Testis (tissue), 3 donors: ENCODE results near the gene CHCHD6. TPM values are rescaled to one million over a fixed set of nuclear protein-coding genes. Genes with fewer than 3 reads are reported as not detected.

Source experiments
- DNase-seq: peaks from one replicate; pipeline ENCODE4 v3.0.0-alpha.2; 2019
- H3K27ac ChIP-seq, 2 donors: fragments of 200-600 bp; sonication (generic); one replicate each; pipeline ENCODE4 v1.5.1; 2019
- H3K27me3 ChIP-seq: fragments of 200-600 bp; sonication (generic); one replicate; pipeline ENCODE4 v1.5.1; 2019
- H3K36me3 ChIP-seq: fragments of 200-600 bp; sonication (generic); one replicate; pipeline ENCODE4 v1.5.1; 2017; ENCODE audit warnings: low read depth; ENCODE audit errors: missing control alignments
- H3K4me1 ChIP-seq: fragments of 200-600 bp; sonication (generic); one replicate; pipeline ENCODE4 v1.5.1; 2019
- H3K4me3 ChIP-seq, 2 donors: fragments of 200-600 bp; sonication (generic); one replicate each; pipeline ENCODE4 v1.5.1; 2017 to 2019
- H3K9me3 ChIP-seq: fragments of 200-600 bp; sonication (generic); one replicate; pipeline ENCODE4 v1.5.1; 2017
- CTCF ChIP-seq, 3 experiments: fragments of 450-650 bp in 2 of 3; fragments of 200-600 bp in 1 of 3; sonication (generic) in 1 of 3; IDR thresholded peaks; one replicate each; pipeline ENCODE4 v1.5.1; 2016 to 2019; ENCODE audit warnings: antibody characterized with exemption in 3 of 3, mild to moderate bottlenecking in 2 of 3, moderate library complexity in 1 of 3
- POLR2A ChIP-seq: fragments of 450-650 bp; IDR thresholded peaks from one replicate; pipeline ENCODE4 v1.6.1; 2017; ENCODE audit warnings: antibody characterized with exemption, mild to moderate bottlenecking, moderate library complexity
- WGBS, 2 donors: methylation state at CpG; one replicate each; pipeline ENCODE4 v1.1.5; 2018; 5-methylcytosine and 5-hydroxymethylcytosine counted together
- intact Hi-C: fragments of 100-400 bp; cut with DNase I; formaldehyde crosslinking; loops from one replicate; pipeline ENCODE4 v1.15.1; 2023; ENCODE audit warnings: low total_unique reads
- polyA plus RNA-seq: library from polyadenylated mRNA; stranded (reverse); fragments of 350-450 nt; fragmentation: Illumina TruSeq; extraction: RNeasy Lipid Tissue Mini Kit (QIAGEN cat#74804); gene quantifications from one replicate; pipeline ENCODE4 v1.2.3, GENCODE V29; 2014; ENCODE audit warnings: low read depth, low replicate concordance; ENCODE audit not compliant: insufficient read depth
- total RNA-seq, 2 donors: library from RNA; depleted of rRNA; stranded (reverse); fragments of >200 nt; gene quantifications; one replicate each; pipeline ENCODE4 v1.2.3, GENCODE V29; 2016

The CHCHD6 gene
- total and polyA plus RNA-seq, 3 donors from 2014 or later, result 47.6 to 84.6 (median 49.9) TPM

DNA sequence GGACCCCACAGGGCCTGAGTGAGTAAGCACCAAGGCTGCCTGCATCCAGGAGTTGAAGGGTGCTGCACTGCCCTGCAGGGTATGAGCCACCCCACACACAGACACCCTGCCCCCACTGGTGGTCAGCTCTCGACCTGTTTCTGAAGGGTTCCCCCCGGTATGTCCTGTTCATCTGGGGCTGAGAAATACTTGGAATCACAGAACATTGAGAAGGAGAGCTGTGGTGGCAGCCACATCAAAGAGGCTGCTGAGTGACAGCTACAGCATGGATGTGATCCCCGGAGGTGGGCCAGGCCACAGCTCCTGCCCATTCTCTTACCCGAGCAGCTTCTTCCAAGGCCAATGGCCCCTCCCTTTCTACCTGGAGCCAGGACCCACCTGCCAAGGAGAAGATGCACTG, 212.5 kb downstream of the CHCHD6 start:
- Histone ChIP-seq H3K4me3 (no peak overlapping the region), H3K27me3 (no peaks in the 10 kb centered on the region), H3K27ac (no peak overlapping the region), H3K9me3 (no peaks in the 10 kb centered on the region), H3K36me3 (no peaks in the 10 kb centered on the region), H3K4me1 (no peaks in the 10 kb centered on the region)
- intact Hi-C loops, result no loop called here
- TF ChIP-seq POLR2A (no peak), CTCF (IDR thresholded peaks at IDR 0.05) (no peak)
- DNase-seq, result no peak
- 88 to 99% methylated on average over 3 to 4 of the region's 4 CpGs for WGBS, 2 donors

DNA sequence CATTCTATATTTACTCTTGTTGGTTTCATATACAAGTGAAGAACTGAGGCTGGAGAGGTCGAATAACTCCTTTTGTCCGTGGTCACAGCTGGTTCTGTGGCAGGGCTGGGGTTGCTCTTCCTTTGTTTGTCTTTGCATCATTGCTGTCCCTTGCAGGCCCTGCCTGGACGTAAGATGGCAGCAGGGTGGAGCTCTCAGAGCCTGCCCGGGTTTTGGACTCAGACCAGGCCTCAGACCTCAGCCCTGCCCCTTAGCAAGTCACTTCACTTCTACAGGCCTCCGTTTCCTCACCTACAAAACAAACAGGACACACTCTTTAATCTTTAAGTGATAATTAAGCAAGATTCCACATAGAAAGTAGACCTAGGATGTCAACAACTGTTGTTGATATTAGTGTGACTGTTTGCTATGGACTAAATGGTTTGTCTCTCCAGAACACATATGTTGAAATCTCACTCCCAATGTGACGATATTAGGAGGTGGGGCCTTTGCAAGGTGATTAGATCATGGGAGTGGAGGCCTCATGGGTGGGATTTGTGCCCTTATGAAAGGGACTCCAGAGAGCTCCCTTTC, 213.3 kb downstream of the CHCHD6 start:
- H3K4me1 ChIP-seq, result no peaks in the 10 kb centered on the region
- DNase-seq, result no peak
- TF ChIP-seq CTCF (IDR thresholded peaks at IDR 0.05), result no peak
- TF ChIP-seq POLR2A, result no peak
- no peaks in the 10 kb centered on the region for H3K27me3 ChIP-seq
- intact Hi-C loops, result no loop called here
- H3K27ac ChIP-seq, result no peak overlapping the region
- WGBS, 2 donors, result 79 to 83% methylated on average over 6 of the region's 6 CpGs
- H3K4me3 ChIP-seq, result no peak overlapping the region
- no peaks in the 10 kb centered on the region for H3K9me3 ChIP-seq
- no peaks in the 10 kb centered on the region for H3K36me3 ChIP-seq

GRCh38 chr3:126918355-126918821, 214.3 kb downstream of the CHCHD6 start:
- no peaks in the 10 kb centered on the region for H3K27me3 ChIP-seq
- no peak for TF ChIP-seq POLR2A
- TF ChIP-seq CTCF (IDR thresholded peaks at IDR 0.05), result no peak
- intact Hi-C loops, result no loop called here
- H3K9me3 ChIP-seq, result no peaks in the 10 kb centered on the region
- no peak overlapping the region for H3K4me3 ChIP-seq
- no peak overlapping the region for H3K27ac ChIP-seq
- no peak for DNase-seq
- no peaks in the 10 kb centered on the region for H3K36me3 ChIP-seq
- no peaks in the 10 kb centered on the region for H3K4me1 ChIP-seq

DNA sequence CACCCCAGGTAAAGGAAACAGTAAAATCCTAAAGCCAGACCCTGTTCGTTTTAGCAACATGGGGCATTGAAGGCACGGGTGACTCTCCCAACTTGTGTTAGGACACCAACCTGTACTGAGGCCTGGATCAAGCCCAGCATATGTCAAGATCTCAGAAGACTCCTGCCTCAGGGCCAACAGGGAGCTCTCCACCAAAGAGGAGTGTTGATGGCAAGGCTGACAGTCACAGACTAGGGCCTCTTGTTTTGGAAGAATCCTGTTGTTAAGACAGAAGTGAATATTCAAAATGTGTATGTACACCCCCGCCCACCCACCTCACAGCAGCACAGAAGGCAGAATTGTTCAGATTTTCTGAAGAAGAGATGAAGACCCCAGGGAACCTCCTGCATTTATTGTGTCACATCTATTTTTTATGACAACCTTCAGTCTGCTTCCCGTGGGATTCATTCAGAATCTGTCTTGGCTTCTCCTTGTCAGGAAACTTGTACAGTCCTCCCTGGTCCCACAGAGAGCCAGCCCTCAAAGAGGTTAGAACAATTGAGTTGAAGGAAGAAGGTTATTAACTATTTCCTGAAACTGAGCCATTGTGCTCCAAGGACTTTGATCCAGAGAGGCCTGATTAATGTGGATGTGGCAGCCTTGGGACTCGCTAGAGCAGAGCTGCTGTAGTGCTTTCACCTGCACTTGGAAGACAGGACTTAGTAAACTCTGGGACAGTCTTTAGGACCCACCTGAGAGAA, 217.2 kb downstream of the CHCHD6 start:
- TF ChIP-seq POLR2A, result no peak
- no peak overlapping the region for H3K27ac ChIP-seq
- H3K9me3 ChIP-seq, result no peaks in the 10 kb centered on the region
- H3K4me3 ChIP-seq, result no peak overlapping the region
- no peak for DNase-seq
- intact Hi-C loops, result no loop called here
- H3K27me3 ChIP-seq, result no peaks in the 10 kb centered on the region
- H3K36me3 ChIP-seq, result no peaks in the 10 kb centered on the region
- H3K4me1 ChIP-seq, result no peaks in the 10 kb centered on the region
- WGBS, 2 donors, result 72 to 75% methylated on average over 5 of the region's 5 CpGs

DNA sequence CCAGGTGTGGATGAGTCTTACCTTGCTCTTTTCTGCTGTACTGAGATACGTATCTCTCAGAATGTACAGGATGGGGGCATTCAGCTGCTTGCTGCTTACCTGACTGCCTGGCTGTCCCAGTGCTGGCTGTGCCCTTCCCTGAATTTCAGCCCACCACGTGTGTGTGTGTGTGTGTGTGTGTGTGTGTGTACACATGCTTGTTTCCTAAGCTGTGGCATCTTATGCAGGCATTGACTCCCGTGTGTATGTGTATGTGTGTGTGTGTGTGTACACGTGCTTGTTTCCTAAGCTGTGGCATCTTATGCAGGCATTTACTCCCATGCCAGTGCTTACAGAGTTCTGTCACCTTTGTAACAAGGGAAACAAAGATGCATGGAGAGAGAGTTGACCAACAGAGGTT, 218.4 kb downstream of the CHCHD6 start:
- Histone ChIP-seq H3K27me3 (no peaks in the 10 kb centered on the region), H3K4me1 (peaks cover 4% of the 10 kb centered on the region), H3K4me3 (no peak overlapping the region), H3K9me3 (no peaks in the 10 kb centered on the region), H3K27ac (no peak overlapping the region), H3K36me3 (no peaks in the 10 kb centered on the region)
- intact Hi-C loops, result no loop called here
- no peak for DNase-seq
- no peak for TF ChIP-seq POLR2A
- TF ChIP-seq CTCF (IDR thresholded peaks at IDR 0.05), result no peak
- 86 to 95% methylated on average over 3 to 4 of the region's 4 CpGs for WGBS, 2 donors
